Activated CD8-positive, alpha-beta memory T cell treated with anti-CD3 and anti-CD28 coated beads, Interleukin-2, amount 50 U/mL, for 1 hour (primary cell): ENCODE data around the gene MED13L.

Experiments
- DNase-seq: peaks from one replicate; pipeline ENCODE4 v3.0.0-alpha.2; 2020; ENCODE audit errors: extremely low read depth

Gene MED13L

GRCh38 chr12:116182359-116183063 lies 95.0 kb downstream of the MED13L start:
- no peak for DNase-seq

- DNase-seq: no peak
Observed at GRCh38 chr12:116180448-116180847, 97.0 kb downstream of the MED13L start.

GRCh38 chr12:116179384-116179783 lies 98.1 kb downstream of the MED13L start:
- DNase-seq: no peak

- no peak for DNase-seq
Observed at GRCh38 chr12:116177017-116177416, 100.5 kb downstream of the MED13L start.

GRCh38 chr12:116174904-116175303 lies 102.6 kb downstream of the MED13L start:
- DNase-seq: no peak

- no peak for DNase-seq
Observed at GRCh38 chr12:116174006-116174405, 103.5 kb downstream of the MED13L start.

GRCh38 chr12:116172224-116172849 lies 105.2 kb downstream of the MED13L start:
- DNase-seq: no peak

- no peak for DNase-seq
Observed at GRCh38 chr12:116171549-116171948, 105.9 kb downstream of the MED13L start.

GRCh38 chr12:116169071-116169470 lies 108.4 kb downstream of the MED13L start:
- no peak for DNase-seq

- no peak for DNase-seq
Observed at GRCh38 chr12:116166306-116166705, 111.2 kb downstream of the MED13L start.

- no peak for DNase-seq
Observed at GRCh38 chr12:116165036-116165425, 112.5 kb downstream of the MED13L start.

- DNase-seq: no peak
Observed at GRCh38 chr12:116164250-116165035, 113.0 kb downstream of the MED13L start.

- no peak for DNase-seq
Observed at GRCh38 chr12:116162071-116162470, 115.4 kb downstream of the MED13L start.

- no peak for DNase-seq
Observed at GRCh38 chr12:116161588-116161987, 115.9 kb downstream of the MED13L start.

GRCh38 chr12:116160883-116161458 lies 116.5 kb downstream of the MED13L start:
- DNase-seq: no peak

GRCh38 chr12:116160231-116160630 lies 117.3 kb downstream of the MED13L start:
- DNase-seq: no peak

GRCh38 chr12:116159593-116160200 lies 117.8 kb downstream of the MED13L start:
- DNase-seq: no peak

- DNase-seq: no peak
Observed at GRCh38 chr12:116159175-116159574, 118.3 kb downstream of the MED13L start.

GRCh38 chr12:116157845-116158267 lies 119.6 kb downstream of the MED13L start:
- no peak for DNase-seq

- no peak for DNase-seq
Observed at GRCh38 chr12:116156614-116157013, 120.9 kb downstream of the MED13L start.

- no peak for DNase-seq
Observed at GRCh38 chr12:116155383-116155782, 122.1 kb downstream of the MED13L start.

GRCh38 chr12:116153983-116154382 lies 123.5 kb downstream of the MED13L start:
- no peak for DNase-seq
